Stimulated activated CD4-positive, alpha-beta T cell treated with anti-CD3 and anti-CD28 coated beads, Interleukin-1b, Interleukin-23, amount 100 ng/mL, for 24 hours (primary cell): Measurements from ENCODE around the gene CHML.

Experiments used
- DNase-seq, 4 experiments: peaks; one replicate each; pipeline ENCODE4 v3.0.0-alpha.2; 2020; ENCODE audit warnings: low read depth in 4 of 4, low spot score in 1 of 4

The CHML gene

GRCh38 chr1:241591317-241591716 is 48.9 kb downstream of the CHML start:
- no peak for DNase-seq

GRCh38 chr1:241590719-241591118 is 49.5 kb downstream of the CHML start:
- DNase-seq: no peak
